GM20000 (cell line): ENCODE measurements around the gene AP2S1.
A peak's percentile ranks its signal among the peaks of the same experiment; 100 is the strongest.
"Not testable (repeated sequence)": the region's sequence is repeated elsewhere in the genome, so short reads cannot be mapped to it uniquely, and the experiment has no call there.

Experiments used
- DNase-seq: peaks from one replicate; pipeline ENCODE4 v3.0.0; 2012; ENCODE audit warnings: low spot score
- TF ChIP-seq, protein P1 (sequence below): IDR thresholded peaks from 2 replicates; pipeline ENCODE4 v1.5.1; 2012; ENCODE audit warnings: mild to moderate bottlenecking, control low read depth; ENCODE audit errors: extremely low read depth, missing control alignments

AP2S1 gene

DNA sequence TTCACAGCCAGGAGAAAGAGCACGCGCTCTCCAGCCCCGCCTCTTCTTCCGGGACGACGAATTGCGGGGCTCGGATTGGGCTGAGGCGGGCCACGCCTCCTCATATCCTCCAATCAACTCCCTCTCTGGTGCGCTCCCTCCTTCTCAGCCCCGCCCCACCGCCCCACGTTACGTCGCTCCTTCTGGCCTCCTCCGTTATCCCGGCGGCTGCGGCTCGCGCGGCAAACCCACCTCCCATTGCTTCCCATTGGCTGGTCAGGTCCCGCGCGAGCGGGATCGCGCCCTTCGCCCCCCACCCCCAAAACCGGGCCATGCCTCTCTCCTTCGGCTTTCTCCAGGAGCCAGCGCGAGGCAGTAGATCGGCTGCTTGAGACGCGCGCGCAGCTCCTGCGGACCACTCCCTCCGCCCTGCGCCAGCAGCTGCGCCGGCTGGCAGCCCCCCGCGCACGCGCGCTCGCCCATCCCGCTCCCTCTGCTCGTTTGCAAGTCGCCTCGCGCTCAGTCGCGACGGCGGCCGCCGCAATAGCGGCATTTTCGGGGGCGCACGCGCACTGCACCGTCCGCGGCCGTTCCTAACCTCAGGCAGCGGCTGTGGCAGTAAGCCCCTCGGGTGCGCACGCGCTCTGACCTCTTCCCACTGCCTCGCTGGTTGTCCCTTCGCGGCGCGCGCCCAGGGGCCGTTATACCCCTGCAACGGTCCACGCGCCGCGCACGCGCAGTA, 9.6 kb upstream of the AP2S1 start:
- TF ChIP-seq, protein P1, sequence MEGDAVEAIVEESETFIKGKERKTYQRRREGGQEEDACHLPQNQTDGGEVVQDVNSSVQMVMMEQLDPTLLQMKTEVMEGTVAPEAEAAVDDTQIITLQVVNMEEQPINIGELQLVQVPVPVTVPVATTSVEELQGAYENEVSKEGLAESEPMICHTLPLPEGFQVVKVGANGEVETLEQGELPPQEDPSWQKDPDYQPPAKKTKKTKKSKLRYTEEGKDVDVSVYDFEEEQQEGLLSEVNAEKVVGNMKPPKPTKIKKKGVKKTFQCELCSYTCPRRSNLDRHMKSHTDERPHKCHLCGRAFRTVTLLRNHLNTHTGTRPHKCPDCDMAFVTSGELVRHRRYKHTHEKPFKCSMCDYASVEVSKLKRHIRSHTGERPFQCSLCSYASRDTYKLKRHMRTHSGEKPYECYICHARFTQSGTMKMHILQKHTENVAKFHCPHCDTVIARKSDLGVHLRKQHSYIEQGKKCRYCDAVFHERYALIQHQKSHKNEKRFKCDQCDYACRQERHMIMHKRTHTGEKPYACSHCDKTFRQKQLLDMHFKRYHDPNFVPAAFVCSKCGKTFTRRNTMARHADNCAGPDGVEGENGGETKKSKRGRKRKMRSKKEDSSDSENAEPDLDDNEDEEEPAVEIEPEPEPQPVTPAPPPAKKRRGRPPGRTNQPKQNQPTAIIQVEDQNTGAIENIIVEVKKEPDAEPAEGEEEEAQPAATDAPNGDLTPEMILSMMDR = no peak
- DNase-seq = peak; percentile 94

DNA sequence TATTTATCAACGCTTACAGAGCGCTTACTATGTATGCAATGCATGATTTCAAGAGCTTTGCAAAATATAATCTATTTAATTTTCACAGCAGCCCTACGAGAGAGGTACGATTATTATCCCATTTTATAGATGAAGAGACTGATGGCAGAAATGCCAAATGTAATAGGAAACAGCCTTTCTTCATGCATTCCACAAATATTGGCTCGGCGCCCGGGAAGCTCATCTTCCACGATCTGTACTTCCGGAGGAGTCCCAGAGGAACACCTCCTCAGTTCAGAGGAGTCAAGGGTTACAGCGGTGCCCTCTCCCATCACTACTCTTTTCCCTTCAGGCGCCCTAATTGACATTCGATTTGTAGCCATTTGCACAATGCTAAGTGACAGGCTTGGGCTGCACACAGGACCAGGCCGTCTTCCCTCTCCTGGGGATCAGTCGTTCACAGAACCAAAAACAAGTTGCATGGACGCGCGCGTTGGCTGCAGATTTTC, 9.0 kb upstream of the AP2S1 start:
- DNase-seq = no peak
- TF ChIP-seq, protein P1 = no peak

DNA sequence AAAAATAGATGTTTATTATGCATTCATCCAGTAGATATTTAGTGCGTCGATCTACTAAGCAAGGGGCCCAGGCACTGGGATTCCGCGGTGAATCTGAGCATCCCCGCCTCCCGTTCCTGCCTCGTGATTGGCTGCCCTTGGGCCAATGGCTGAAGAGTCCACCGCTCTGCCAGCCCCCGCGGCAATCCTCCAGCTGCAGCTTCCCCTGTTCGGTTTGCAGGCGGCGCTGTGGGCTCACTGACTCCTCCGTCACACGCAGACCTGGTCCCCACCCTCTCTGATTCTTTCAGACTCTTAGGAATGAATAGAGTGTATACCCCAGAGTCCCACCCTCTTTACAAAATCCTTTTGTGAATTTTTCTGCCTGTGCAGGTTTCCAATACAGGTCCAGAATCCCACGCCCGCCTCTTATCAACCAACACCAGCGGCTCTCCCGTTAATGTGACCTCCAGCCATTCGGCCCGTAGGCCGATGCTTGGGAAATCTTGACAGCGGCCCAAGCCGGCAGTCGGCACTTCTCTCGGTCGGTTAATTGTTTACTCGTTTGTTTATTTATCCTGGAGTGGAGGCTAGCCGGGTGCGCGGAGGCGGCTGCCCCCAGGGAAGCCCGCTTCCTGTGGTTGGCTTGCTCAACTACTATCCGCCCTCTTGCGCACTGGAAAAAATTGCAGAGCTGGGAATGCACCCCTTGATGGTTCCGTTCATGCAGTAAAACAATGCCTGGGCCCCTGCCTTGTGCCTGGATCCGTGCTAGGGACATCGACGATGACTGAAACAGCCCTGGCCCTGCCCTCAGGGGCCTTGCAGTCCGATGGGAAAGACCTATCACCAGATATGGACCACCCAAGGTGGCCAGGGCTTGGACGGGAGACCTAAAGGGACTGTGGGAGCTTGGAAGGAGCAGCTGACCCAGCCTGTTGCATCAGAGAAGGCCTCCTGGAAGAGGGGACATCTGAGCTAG, 5.7 kb upstream of the AP2S1 start:
- DNase-seq = peak; percentile 90
- TF ChIP-seq, protein P1 = peak; percentile 88

DNA sequence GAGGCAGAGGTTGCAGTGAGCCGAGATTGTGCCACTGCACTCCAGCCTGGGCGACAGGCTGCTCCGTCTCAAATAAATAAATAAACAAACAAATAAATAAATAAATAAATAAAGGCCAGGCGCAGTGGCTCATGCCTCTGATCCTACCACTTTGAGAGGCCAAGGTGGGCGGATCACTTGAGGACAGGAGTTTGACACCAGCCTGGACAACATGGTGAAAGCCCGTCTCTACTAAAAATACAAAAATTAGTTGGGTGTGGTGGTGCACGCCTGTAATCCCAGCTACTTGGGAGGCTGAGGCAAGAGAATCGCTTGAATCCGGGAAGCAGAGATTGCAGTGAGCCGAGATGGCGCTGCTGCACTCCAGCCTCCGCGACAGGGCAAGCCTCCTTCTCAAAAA, 4.1 kb upstream of the AP2S1 start:
- not testable (repeated sequence) for DNase-seq

DNA sequence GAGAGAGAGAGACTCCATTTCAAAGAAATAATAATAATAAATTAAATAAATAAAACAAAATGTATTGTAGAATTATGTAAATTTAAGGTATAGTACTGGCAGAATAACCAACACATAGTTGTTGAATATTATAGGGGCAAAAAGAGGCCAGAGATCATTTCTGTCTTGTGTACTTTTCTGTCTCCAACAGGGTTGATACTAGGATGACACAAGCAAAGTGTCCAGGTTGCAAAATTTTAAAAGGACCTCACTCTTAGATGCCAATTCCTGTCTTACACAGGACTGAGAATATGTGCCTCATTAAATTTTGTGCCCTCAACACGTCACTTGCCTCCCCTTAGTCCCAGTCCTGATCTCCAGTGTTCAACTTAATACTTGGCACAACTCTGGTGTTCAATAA, 2.2 kb upstream of the AP2S1 start:
- TF ChIP-seq, protein P1 = no peak
- no peak for DNase-seq

DNA sequence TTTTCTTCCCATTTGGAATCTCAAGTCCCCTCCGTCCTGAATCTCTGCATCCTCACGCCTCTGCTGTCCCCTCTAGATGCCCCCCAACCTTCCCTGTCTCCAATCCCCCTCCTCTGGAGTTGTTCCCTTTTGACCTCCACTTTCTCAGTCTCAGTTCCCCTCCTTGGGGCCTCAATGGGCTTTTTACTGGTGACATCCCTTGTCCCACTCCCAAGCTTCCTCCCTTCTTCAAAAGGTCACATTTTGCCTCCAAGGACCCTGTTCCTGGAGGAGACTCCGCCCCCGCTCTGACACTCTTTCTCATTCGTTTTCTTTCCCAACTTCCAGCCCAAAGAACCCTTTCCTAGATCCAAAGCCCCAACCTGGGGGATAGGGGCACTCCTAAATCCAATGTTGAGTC, 1.0 kb downstream of the AP2S1 start:
- no peak for DNase-seq
- TF ChIP-seq, protein P1 = no peak

DNA sequence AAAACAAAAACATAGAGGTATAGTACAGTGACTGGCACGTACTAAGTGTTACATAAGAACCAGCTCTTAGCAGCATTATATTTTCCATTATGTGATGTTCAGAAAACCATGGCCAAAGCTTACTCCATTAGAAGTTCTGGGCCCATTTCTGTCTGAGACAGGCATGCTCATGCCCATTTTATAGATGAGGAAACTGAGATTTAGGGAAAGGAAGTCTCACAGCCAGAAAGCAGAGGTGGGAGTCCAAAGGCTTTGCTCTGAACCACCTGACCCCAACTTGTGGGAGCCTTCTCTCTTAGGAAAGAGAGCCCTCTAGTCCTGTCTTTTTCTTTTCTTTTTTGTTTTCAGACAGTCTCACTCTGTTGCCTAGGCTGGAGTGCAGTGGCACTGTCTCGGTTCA, 2.3 kb downstream of the AP2S1 start:
- no peak for DNase-seq
- TF ChIP-seq, protein P1 = no peak
